Parathyroid adenoma (tissue), 2 donors: ENCODE measurements around the gene GPC3.

Source experiments
- H2AFZ ChIP-seq: fragments of 300-600 bp; sonication (generic); one replicate; pipeline ENCODE4 v1.7.0; 2017; ENCODE audit warnings: antibody characterized with exemption, mild to moderate bottlenecking
- H3K27ac ChIP-seq: fragments of 300-600 bp; sonication (generic); one replicate; pipeline ENCODE4 v1.7.0; 2017
- H3K27me3 ChIP-seq: fragments of 300-600 bp; sonication (generic); one replicate; pipeline ENCODE4 v1.7.0; 2017; ENCODE audit warnings: low read length; ENCODE audit not compliant: control insufficient read depth, insufficient read depth
- H3K36me3 ChIP-seq: fragments of 300-600 bp; sonication (generic); one replicate; pipeline ENCODE4 v1.7.0; 2017; ENCODE audit warnings: low read length; ENCODE audit not compliant: control insufficient read depth, insufficient read depth
- H3K4me1 ChIP-seq: fragments of 300-600 bp; sonication (generic); one replicate; pipeline ENCODE4 v1.7.0; 2017; ENCODE audit warnings: control low read depth
- H3K4me2 ChIP-seq: fragments of 300-600 bp; sonication (generic); one replicate; pipeline ENCODE4 v1.7.0; 2017; ENCODE audit warnings: low read length
- H3K4me3 ChIP-seq: fragments of 300-600 bp; sonication (generic); one replicate; pipeline ENCODE4 v1.7.0; 2017; ENCODE audit warnings: low read depth, low read length
- H3K79me2 ChIP-seq: fragments of 300-600 bp; sonication (generic); one replicate; pipeline ENCODE4 v1.7.0; 2017; ENCODE audit warnings: control low read depth
- H3K9ac ChIP-seq: fragments of 300-600 bp; sonication (generic); one replicate; pipeline ENCODE4 v1.7.0; 2017; ENCODE audit warnings: mild to moderate bottlenecking
- H3K9me3 ChIP-seq: fragments of 300-600 bp; sonication (generic); one replicate; pipeline ENCODE4 v1.7.0; 2017; ENCODE audit warnings: low read length; ENCODE audit not compliant: control insufficient read depth
- CTCF ChIP-seq: fragments of 300-600 bp; sonication (generic); IDR thresholded peaks from one replicate; pipeline ENCODE4 v1.7.0; 2017; ENCODE audit warnings: antibody characterized with exemption, mild to moderate bottlenecking
- donor health status: primary hyperparathyroidism.

GPC3 gene

DNA sequence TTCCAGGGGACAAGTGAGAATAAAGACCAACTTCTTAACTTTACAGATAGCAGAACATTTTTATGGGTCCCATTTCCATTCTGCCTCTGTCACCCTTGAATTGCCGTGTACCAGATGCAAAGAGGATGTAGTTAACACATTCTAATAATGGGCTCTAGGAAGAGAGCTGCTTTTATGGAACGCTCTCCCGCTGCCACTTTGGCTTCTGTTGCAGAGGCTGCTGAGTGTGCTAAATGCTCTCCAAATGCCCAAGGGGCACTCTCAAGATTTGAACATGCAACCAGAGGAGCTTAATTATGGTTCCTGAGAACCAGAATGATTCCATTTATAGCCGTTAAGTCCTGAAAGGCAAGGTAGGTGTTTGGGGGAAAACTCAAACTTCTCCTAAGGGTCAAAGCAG, 28.1 kb upstream of the GPC3 start:
- no peak for TF ChIP-seq CTCF
- no peaks in the 10 kb centered on the region for H3K27me3 ChIP-seq
- no peak overlapping the region for H3K4me3 ChIP-seq
- no peaks in the 10 kb centered on the region for H3K36me3 ChIP-seq
- H2AFZ ChIP-seq = no peak overlapping the region
- H3K27ac ChIP-seq = no peak overlapping the region
- no peaks in the 10 kb centered on the region for H3K9me3 ChIP-seq
- no peaks in the 10 kb centered on the region for H3K79me2 ChIP-seq
- no peak overlapping the region for H3K9ac ChIP-seq
- H3K4me1 ChIP-seq = no peaks in the 10 kb centered on the region
- H3K4me2 ChIP-seq = no peak overlapping the region

DNA sequence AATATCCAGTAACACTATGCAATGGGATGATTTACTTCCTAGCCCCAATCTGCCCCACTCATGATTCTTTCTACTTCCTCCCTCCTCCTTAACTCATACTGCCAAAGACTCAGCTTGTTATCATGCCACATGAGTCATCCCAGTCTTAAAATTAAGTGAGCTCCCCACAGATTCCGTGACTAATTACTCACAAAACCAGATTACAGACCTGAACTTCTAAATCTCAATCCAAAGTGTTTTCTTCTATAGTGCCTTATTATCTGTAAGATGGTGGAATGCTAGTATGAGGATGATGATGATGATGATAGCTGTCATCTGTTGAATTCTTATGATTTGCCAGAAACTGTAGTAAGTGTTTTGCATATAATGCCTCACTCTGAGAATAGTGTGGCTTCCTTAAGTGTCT, 27.7 kb upstream of the GPC3 start:
- Histone ChIP-seq H3K9ac (no peak overlapping the region), H3K27ac (no peak overlapping the region), H3K27me3 (no peaks in the 10 kb centered on the region), H3K79me2 (no peaks in the 10 kb centered on the region), H3K4me2 (no peak overlapping the region), H2AFZ (no peak overlapping the region), H3K4me1 (no peaks in the 10 kb centered on the region), H3K36me3 (no peaks in the 10 kb centered on the region), H3K9me3 (no peaks in the 10 kb centered on the region), H3K4me3 (no peak overlapping the region)
- no peak for TF ChIP-seq CTCF

- no peak for TF ChIP-seq CTCF
- Histone ChIP-seq H3K27me3 (no peaks in the 10 kb centered on the region), H3K9me3 (no peaks in the 10 kb centered on the region), H3K36me3 (no peaks in the 10 kb centered on the region), H3K9ac (no peak overlapping the region), H2AFZ (no peak overlapping the region), H3K79me2 (no peaks in the 10 kb centered on the region), H3K4me2 (no peak overlapping the region), H3K4me3 (no peak overlapping the region), H3K4me1 (no peaks in the 10 kb centered on the region), H3K27ac (no peak overlapping the region)
These were observed 25.3 kb upstream of the GPC3 start for GRCh38 chrX:134010690-134011089.

DNA sequence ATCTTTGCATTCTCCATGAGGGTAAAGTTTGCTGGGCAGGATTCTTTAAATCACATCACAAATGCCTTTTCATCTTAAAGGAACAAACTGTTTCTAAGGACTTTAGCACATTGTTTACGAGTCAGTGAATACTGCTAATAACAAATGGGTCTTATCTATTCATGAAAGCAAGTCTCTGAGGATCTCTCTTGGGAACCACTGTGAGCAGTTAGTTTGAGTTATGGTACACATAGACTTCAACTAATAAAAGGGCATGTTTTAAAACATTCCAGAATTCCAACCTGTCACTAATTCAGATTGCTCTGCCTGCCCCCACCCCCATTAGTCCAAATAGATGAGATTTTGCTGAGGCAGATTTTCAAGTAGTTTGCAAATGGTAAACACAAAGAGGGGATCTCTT, 22.3 kb upstream of the GPC3 start:
- TF ChIP-seq CTCF = no peak
- Histone ChIP-seq H3K79me2 (no peaks in the 10 kb centered on the region), H3K9me3 (no peaks in the 10 kb centered on the region), H3K4me2 (no peak overlapping the region), H2AFZ (no peak overlapping the region), H3K27ac (no peak overlapping the region), H3K27me3 (no peaks in the 10 kb centered on the region), H3K4me3 (no peak overlapping the region), H3K9ac (no peak overlapping the region), H3K36me3 (no peaks in the 10 kb centered on the region), H3K4me1 (no peaks in the 10 kb centered on the region)

DNA sequence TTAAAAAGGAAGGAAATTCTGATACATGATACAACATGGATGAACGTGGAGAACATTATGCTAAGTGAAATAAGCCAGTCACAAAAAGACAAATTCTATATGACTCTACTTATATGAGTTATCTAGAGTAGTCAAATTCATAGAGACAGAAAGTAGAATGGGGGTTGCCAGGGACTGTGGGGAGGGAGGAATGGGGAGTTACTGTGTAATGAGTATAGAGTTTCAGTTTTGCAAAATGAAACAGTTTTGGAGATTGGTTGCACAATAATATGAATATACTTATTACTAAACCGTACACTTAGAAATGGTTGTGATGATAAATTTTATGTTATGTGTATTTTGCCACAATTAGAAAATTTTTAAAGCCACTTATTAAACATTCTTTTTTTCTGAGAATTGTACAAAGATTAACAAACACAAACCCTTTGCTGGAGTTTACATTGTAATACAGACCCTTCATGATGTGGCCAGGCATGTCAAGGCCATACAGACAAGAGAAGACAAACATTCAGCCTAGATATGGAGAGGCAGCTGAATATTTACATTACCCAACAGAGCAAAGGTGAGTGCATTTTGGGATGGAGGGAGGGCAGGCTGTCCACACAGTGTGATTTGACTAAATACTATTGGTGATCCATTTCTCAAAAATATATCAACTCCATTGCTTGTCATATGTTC, 21.2 kb upstream of the GPC3 start:
- H3K79me2 ChIP-seq = no peaks in the 10 kb centered on the region
- H3K4me2 ChIP-seq = no peak overlapping the region
- no peak overlapping the region for H3K27ac ChIP-seq
- TF ChIP-seq CTCF = no peak
- H2AFZ ChIP-seq = no peak overlapping the region
- no peak overlapping the region for H3K9ac ChIP-seq
- H3K4me3 ChIP-seq = no peak overlapping the region
- no peaks in the 10 kb centered on the region for H3K27me3 ChIP-seq
- H3K4me1 ChIP-seq = no peaks in the 10 kb centered on the region
- H3K36me3 ChIP-seq = no peaks in the 10 kb centered on the region
- no peaks in the 10 kb centered on the region for H3K9me3 ChIP-seq
